NCI-H1417 (cell line): Measurements from ENCODE around the gene RRP9.
"Not testable (repeated sequence)": the region's sequence is repeated elsewhere in the genome, so short reads cannot be mapped to it uniquely, and the experiment has no call there.

Source experiments
- DNase-seq, 3 experiments: peaks; one replicate each; lab custom pipeline; 2025; lab: John Stamatoyannopoulos, UW

Gene RRP9

GRCh38 chr3:51904034-51904823, 37.5 kb downstream of the RRP9 start:
- no peak for DNase-seq

- not testable (repeated sequence) for DNase-seq
These were observed 39.3 kb downstream of the RRP9 start for GRCh38 chr3:51902361-51902760.

- DNase-seq, result not testable (repeated sequence)
These were observed 41.7 kb downstream of the RRP9 start for GRCh38 chr3:51900043-51900442.

- DNase-seq, result no peak
These were observed 44.3 kb downstream of the RRP9 start for GRCh38 chr3:51897391-51897790.

- DNase-seq, result no peak
These were observed 44.9 kb downstream of the RRP9 start for GRCh38 chr3:51896607-51897305.

- DNase-seq, result no peak
These were observed 46.8 kb downstream of the RRP9 start for GRCh38 chr3:51894939-51895338.

GRCh38 chr3:51894391-51894790, 47.3 kb downstream of the RRP9 start:
- no peak for DNase-seq

- DNase-seq, result no peak
These were observed 50.3 kb downstream of the RRP9 start for GRCh38 chr3:51891242-51892039.

- no peak for DNase-seq
These were observed 53.1 kb downstream of the RRP9 start for GRCh38 chr3:51888463-51889105.

GRCh38 chr3:51887620-51888019, 54.1 kb downstream of the RRP9 start:
- no peak for DNase-seq

- DNase-seq, result no peak
These were observed 55.3 kb downstream of the RRP9 start for GRCh38 chr3:51886447-51886846.
